Ovary (tissue), 9 donors: ENCODE data around the gene SLMAP. TPM values are rescaled to one million over a fixed set of nuclear protein-coding genes. Genes with fewer than 3 reads are reported as not detected.

Experiments
- DNase-seq, 5 donors: peaks; one replicate each; pipeline ENCODE4 v3.0.0-alpha.2; 2019 to 2020
- H3K27ac ChIP-seq, 2 donors: fragments of 200-600 bp; one replicate each; pipeline versions ENCODE4 v1.5.1 to v1.8.0; 2019 to 2022
- H3K27me3 ChIP-seq: fragments of 200-600 bp; one replicate; pipeline ENCODE4 v1.8.0; 2022
- H3K36me3 ChIP-seq: fragments of 200-600 bp; sonication (generic); one replicate; pipeline ENCODE4 v1.5.1; 2019
- H3K4me1 ChIP-seq: one replicate; pipeline ENCODE4 v1.8.1; 2013; ENCODE audit warnings: mild to moderate bottlenecking, moderate library complexity; ENCODE audit not compliant: insufficient read depth
- H3K4me3 ChIP-seq: fragments of 200-600 bp; sonication (generic); one replicate; pipeline ENCODE4 v1.5.1; 2017
- H3K9me3 ChIP-seq, 2 donors: fragments of 200-600 bp in 1 of 2; sonication (generic) in 1 of 2; one replicate each; pipeline versions ENCODE4 v1.5.1 to v1.8.1; 2013 to 2019; ENCODE audit warnings: mild to moderate bottlenecking in 1 of 2, moderate library complexity in 1 of 2
- EP300 ChIP-seq: sonication (generic); formaldehyde crosslinking; IDR thresholded peaks from one replicate; pipeline ENCODE4 v1.6.1; 2017; ENCODE audit warnings: antibody characterized with exemption
- POLR2A ChIP-seq: fragments of 450-650 bp; IDR thresholded peaks from one replicate; pipeline ENCODE4 v1.6.1; 2017; ENCODE audit warnings: antibody characterized with exemption, mild to moderate bottlenecking, moderate library complexity
- WGBS, 3 donors: extraction: QIAGEN DNeasy Blood & Tissue Kit in 1 of 3; methylation state at CpG; one replicate each; pipeline versions ENCODE4 v1.1.5 to v1.1.7; 2013 to 2017; 5-methylcytosine and 5-hydroxymethylcytosine counted together
- intact Hi-C, 4 donors: fragments of 100-400 bp; cut with DNase I; formaldehyde crosslinking; loops; one replicate each; pipeline versions ENCODE4 v1.11.0 to v1.15.1; 2022 to 2023
- polyA plus RNA-seq, 2 donors: library from polyadenylated mRNA; stranded (reverse); fragments of 200-250 nt in 1 of 2; fragments of 350-450 nt in 1 of 2; fragmentation: Illumina TruSeq in 1 of 2; extraction: RNeasy Lipid Tissue Mini Kit (QIAGEN cat#74804) in 1 of 2; gene quantifications; one replicate each; pipeline ENCODE4 v1.2.3, GENCODE V29; 2013 to 2014
- total RNA-seq, 7 donors: library from RNA; depleted of rRNA in 2 of 7; stranded (reverse); fragments of >200 nt in 2 of 7; fragmentation: NEBNext Ultra II Directional in 3 of 7; extraction: Animal tissue kit (Norgen Biotek cat#: 25700) in 3 of 7; gene quantifications; one replicate each; pipeline versions ENCODE4 v1.1.0 to v1.2.4, GENCODE V29; 2016 to 2023
- TF ChIP-seq, protein P1 (sequence below), 3 donors: fragments of 450-650 bp in 2 of 3; fragments of 200-600 bp in 1 of 3; IDR thresholded peaks; one replicate each; pipeline versions ENCODE4 v1.5.1 to v1.8.0; 2016 to 2022; ENCODE audit warnings: antibody characterized with exemption in 3 of 3, mild to moderate bottlenecking in 1 of 3
- donor health status: DM: no; HTN: no; CAD: no; lungs with moderate emphysema.
- donor health status: DM: no; HTN: no; CAD: no.
- donor health status: Bipolar disorder and iron deficiency.
- donor health status: DM: yes; HTN: yes; CAD: no.
- donor health status: DM: no; HTN: no; CAD: no.
- donor health status: DM: yes; HTN: yes; CAD: no.

SLMAP gene
- total and polyA plus RNA-seq, 9 donors = 26.3 to 113 (median 73.8) TPM

DNA sequence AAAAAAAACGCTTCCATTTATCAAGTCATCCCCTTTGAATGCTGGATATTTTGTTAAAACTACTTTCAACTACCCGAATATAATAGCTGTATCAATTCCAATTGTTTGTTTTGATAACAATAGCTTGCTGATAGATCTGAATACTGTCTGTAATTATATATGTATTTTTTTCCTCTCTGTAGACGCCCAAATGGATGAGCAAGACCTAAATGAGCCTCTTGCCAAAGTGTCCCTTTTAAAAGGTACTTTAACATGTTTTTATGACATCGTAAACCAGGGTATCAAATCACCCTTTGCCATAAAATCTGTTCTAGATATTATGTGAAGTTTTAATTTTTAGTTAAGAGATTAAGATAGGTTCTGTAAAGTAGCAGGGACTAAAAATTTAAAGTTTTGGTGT is 140.6 kb downstream of the SLMAP start:
- no peak overlapping the region for H3K27ac ChIP-seq
- H3K36me3 ChIP-seq = no peaks in the 10 kb centered on the region
- TF ChIP-seq, protein P1, sequence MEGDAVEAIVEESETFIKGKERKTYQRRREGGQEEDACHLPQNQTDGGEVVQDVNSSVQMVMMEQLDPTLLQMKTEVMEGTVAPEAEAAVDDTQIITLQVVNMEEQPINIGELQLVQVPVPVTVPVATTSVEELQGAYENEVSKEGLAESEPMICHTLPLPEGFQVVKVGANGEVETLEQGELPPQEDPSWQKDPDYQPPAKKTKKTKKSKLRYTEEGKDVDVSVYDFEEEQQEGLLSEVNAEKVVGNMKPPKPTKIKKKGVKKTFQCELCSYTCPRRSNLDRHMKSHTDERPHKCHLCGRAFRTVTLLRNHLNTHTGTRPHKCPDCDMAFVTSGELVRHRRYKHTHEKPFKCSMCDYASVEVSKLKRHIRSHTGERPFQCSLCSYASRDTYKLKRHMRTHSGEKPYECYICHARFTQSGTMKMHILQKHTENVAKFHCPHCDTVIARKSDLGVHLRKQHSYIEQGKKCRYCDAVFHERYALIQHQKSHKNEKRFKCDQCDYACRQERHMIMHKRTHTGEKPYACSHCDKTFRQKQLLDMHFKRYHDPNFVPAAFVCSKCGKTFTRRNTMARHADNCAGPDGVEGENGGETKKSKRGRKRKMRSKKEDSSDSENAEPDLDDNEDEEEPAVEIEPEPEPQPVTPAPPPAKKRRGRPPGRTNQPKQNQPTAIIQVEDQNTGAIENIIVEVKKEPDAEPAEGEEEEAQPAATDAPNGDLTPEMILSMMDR (IDR thresholded peaks at IDR 0.05) = no peak
- TF ChIP-seq EP300 (no peak), POLR2A (no peak)
- 57 to 77% (median 62%) methylated on average over 4 of the region's 4 CpGs for WGBS, 3 donors
- H3K4me3 ChIP-seq = no peak overlapping the region
- H3K4me1 ChIP-seq = peaks cover 1% of the 10 kb centered on the region
- H3K27me3 ChIP-seq = no peaks in the 10 kb centered on the region
- H3K9me3 ChIP-seq = no peaks in the 10 kb centered on the region
- DNase-seq = no peak
- intact Hi-C loops = no loop called here

DNA sequence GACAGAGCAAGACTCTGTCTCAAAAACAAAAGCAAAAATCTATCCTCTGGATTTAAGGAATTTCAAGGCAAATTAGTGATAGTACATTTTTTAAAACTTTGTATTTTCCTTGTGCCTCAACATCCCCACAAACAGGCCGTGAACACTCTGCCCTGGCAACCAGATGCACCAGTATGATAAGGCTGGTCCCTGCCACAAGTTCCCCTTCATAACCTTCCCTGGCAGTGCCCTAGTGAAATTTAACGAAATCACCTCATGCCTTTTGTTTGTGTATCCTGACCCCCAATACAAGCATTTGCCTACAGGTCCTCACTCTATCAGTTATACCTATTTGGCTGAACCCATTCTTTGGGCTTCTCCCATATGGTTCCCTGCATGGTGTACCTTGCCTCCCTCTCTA is 144.7 kb downstream of the SLMAP start:
- Histone ChIP-seq H3K4me1 (no peaks in the 10 kb centered on the region), H3K4me3 (no peak overlapping the region), H3K27ac (no peak overlapping the region), H3K27me3 (no peaks in the 10 kb centered on the region), H3K9me3 (no peaks in the 10 kb centered on the region), H3K36me3 (no peaks in the 10 kb centered on the region)
- intact Hi-C loops = no loop called here
- TF ChIP-seq EP300 (no peak), POLR2A (no peak)
- TF ChIP-seq, protein P1 (IDR thresholded peaks at IDR 0.05) = no peak
- DNase-seq = no peak
- WGBS, 3 donors = 95 to 99% (median 96%) methylated on average over 2 of the region's 2 CpGs

DNA sequence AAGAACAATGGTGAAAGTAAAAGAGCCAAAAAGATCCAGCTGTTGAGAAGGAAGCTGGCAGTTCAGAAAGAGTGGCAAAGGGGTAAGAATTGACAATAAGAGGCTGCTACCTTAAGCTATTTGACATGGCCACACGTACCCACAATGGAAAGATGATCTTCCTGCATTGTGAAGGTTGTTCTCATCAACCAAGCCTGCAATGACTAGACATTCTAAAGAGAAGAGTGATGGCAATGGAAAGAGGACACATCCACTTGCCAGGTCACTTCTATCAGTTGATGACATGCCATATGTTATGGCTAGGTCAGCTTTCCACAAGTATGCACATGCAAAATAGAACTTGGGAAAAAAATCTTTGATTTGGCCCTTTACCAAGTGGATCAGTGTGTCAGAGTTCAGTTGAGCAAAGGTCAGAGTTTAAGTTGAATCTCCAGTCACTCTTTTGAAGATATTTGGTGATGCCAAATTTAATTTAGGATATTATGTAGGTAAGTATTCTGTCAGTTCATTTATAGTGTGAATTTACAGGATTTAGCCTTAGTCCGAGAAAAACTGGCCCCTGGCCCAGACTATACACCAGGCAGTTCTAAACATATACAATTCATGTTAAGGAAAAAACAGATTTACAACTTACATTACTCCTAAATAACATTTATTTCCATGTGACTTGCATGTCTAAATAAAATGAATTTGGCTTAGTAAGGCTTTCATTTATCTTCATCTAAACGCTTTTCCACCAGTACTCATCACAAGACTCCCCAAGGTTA is 147.2 kb downstream of the SLMAP start:
- Histone ChIP-seq H3K9me3 (no peaks in the 10 kb centered on the region), H3K27ac (no peak overlapping the region), H3K27me3 (no peaks in the 10 kb centered on the region), H3K4me1 (no peaks in the 10 kb centered on the region), H3K36me3 (no peaks in the 10 kb centered on the region), H3K4me3 (no peak overlapping the region)
- WGBS, 3 donors = 78 to 95% (median 92%) methylated on average over 3 of the region's 3 CpGs
- no peak for DNase-seq
- TF ChIP-seq POLR2A = no peak
- TF ChIP-seq EP300 = no peak
- TF ChIP-seq, protein P1 (IDR thresholded peaks at IDR 0.05) = no peak
- intact Hi-C loops = no loop called here

DNA sequence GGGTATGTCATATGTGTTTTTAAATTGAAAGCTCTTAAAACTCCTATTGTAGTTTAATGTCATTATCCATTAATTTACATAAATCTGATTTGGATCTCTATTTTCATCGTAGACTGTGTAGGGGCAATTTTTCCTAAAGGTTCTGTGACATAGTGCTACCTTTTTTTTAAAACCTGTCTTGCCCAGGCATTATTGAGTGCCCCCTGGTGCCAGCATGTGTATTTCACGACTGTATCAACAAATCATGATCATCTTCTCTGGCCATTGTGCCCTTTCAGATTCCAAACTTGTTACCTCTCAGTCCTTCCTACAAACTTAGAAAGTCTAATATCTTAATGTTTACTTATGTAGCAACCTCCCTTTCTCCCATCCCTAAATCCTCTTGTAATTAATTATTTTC is 154.9 kb downstream of the SLMAP start:
- H3K9me3 ChIP-seq = no peaks in the 10 kb centered on the region
- no peaks in the 10 kb centered on the region for H3K4me1 ChIP-seq
- intact Hi-C loops = no loop called here
- H3K27me3 ChIP-seq = no peaks in the 10 kb centered on the region
- no peak for DNase-seq
- WGBS, 3 donors = 86 to 88% (median 86%) methylated on average over 2 of the region's 2 CpGs
- H3K27ac ChIP-seq = no peak overlapping the region
- TF ChIP-seq, protein P1 (IDR thresholded peaks at IDR 0.05) = no peak
- TF ChIP-seq EP300 = no peak
- no peak for TF ChIP-seq POLR2A
- H3K36me3 ChIP-seq = no peaks in the 10 kb centered on the region
- no peak overlapping the region for H3K4me3 ChIP-seq
